Stimulated activated memory B cell treated with anti-CD40 and anti-IgM and Interleukin-4, amounts not matched to agents 10 μg/mL and 1 μg/mL and 100 μg/mL, for 72 hours (primary cell): Measurements from ENCODE around the gene CLEC5A.
"Not testable (repeated sequence)": the region's sequence is repeated elsewhere in the genome, so short reads cannot be mapped to it uniquely, and the experiment has no call there.

Experiments used
- ATAC-seq: fragments of 150-1000 bp; cut with Tn5 transposase; 2 replicates; pipeline ENCODE4 v1.10.0; 2021
- H3K27ac Mint-ChIP-seq: one replicate; pipeline ENCODE4 v1.8.0; 2022; ENCODE audit warnings: mild to moderate bottlenecking, mixed read lengths
- H3K27me3 Mint-ChIP-seq: one replicate; pipeline ENCODE4 v1.8.0; 2022; ENCODE audit warnings: mixed read lengths
- H3K36me3 Mint-ChIP-seq: one replicate; pipeline ENCODE4 v1.8.0; 2022; ENCODE audit warnings: mixed read lengths
- H3K4me1 Mint-ChIP-seq: one replicate; pipeline ENCODE4 v1.8.0; 2022; ENCODE audit warnings: mixed read lengths
- H3K4me3 Mint-ChIP-seq: one replicate; pipeline ENCODE4 v1.8.0; 2022; ENCODE audit warnings: mild to moderate bottlenecking, moderate library complexity, mixed read lengths
- H3K9me3 Mint-ChIP-seq: one replicate; pipeline ENCODE4 v1.8.0; 2022; ENCODE audit warnings: mixed read lengths

CLEC5A gene

DNA sequence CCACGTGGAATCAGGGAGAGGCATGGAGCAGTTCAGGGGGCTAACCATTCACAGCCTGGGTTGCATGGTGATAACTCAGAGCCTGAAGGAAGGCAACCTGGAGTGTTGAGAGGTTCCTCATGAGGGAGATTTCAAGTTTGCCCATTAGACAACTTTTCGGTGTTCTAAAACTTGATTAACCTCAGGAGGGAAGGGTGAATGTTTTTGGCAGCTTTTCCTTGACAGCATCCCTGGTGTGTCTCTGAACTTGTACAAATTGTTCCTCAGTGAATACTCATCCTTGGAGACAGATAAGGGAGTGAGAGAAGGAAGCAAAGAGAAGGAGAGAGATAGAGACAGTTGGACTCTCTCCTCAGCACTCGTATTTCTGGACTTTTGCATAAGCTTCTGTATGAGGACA lies 30.7 kb downstream of the CLEC5A start, which contains the start of gene OR9A4:
Gene OR9A4, plus strand, starts transcription at position 301 of the 400 bp plus-strand sequence. CDS start 2,477 bp downstream, outside the sequence.
- Mint-ChIP-seq H3K9me3 (peaks cover 3% of the 10 kb centered on the region), H3K4me3 (no peak within 1 kb of the TSS), H3K4me1 (no peaks in the 10 kb centered on the region), H3K27ac (no peak within 1 kb of the TSS), H3K36me3 (no peaks in the 10 kb centered on the region), H3K27me3 (no peaks in the 10 kb centered on the region)
- no peak for ATAC-seq

DNA sequence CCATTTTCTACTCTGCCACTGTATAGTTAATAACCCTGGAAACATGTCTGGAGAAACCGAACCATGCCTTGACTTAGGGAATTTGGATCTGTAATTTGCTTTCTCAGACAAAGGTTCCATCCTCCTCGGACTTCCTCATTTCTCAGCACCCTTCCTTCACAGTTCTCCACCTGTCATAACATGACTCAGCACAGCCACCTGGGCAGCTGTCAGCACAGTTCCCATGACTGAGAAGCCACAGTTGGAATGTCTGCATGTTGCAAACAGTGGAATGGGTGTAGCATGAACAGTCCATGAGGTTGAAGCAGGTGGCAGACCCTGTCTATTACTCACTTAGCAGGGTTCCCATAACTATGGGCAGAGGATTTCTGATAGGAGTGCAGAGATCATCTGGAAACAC lies 31.2 kb downstream of the CLEC5A start:
- no peaks in the 10 kb centered on the region for H3K36me3 Mint-ChIP-seq
- no peaks in the 10 kb centered on the region for H3K4me1 Mint-ChIP-seq
- H3K4me3 Mint-ChIP-seq, result no peak overlapping the region
- H3K9me3 Mint-ChIP-seq, result peaks cover 3% of the 10 kb centered on the region
- no peaks in the 10 kb centered on the region for H3K27me3 Mint-ChIP-seq
- H3K27ac Mint-ChIP-seq, result no peak overlapping the region
- ATAC-seq, result peak; percentile 44

DNA sequence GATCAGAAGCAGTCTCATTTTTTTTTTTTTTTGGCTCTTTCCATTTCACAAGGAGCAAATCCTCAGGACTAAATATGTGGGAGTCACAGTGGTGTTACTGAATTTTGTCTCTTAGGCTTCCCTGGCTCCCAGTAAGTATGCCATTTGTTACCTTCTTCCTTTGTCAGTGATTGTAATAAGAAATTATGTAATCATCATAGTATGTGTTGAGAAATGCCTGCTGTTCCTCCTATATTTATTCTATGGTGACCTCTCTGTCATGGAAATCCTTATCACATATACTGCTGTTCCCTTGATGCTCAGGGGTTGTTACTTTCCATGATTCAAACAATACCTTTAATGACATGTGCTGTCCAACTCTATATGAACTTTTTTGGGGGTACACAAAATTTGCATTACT lies 35.4 kb downstream of the CLEC5A start:
- Mint-ChIP-seq H3K27ac (no peak overlapping the region), H3K27me3 (no peaks in the 10 kb centered on the region), H3K4me1 (no peaks in the 10 kb centered on the region), H3K36me3 (no peaks in the 10 kb centered on the region), H3K4me3 (no peak overlapping the region), H3K9me3 (no peaks in the 10 kb centered on the region)
- ATAC-seq, result no peak

DNA sequence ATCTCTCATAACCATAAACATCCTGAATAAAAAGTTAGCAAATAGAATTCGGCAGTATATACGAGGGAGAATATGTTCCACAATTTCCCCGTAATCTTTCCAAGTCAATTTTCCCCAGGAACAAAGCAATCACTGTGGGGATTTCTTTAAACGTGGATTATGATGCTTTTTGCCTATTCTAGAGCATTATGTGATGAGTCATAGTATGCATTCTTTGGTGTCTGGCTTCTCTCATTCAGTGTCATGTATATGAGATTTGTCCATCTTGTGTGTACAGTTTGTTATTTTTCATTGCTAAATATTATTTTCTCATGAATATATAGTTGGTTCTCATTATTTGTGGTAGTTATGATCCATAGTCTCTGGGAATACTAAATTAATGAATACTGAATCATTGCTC lies 40.5 kb downstream of the CLEC5A start:
- ATAC-seq, result no peak
- Mint-ChIP-seq H3K9me3 (no peaks in the 10 kb centered on the region), H3K4me3 (no peak overlapping the region), H3K27ac (no peak overlapping the region), H3K4me1 (no peaks in the 10 kb centered on the region), H3K36me3 (no peaks in the 10 kb centered on the region), H3K27me3 (peaks cover 7% of the 10 kb centered on the region)

DNA sequence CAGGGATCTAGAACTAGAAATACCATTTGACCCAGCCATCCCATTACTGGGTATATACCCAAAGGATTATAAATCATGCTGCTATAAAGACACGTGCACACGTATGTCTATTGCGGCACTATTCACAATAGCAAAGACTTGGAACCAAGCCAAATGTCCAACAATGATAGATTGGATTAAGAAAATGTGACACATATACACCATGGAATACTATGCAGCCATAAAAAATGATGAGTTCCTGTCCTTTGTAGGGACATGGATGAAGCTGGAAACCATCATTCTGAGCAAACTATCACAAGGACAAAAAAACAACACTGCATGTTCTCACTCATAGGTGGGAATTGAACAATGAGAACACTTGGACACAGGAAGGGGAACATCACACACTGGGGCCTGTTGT lies 47.4 kb downstream of the CLEC5A start:
- H3K9me3 Mint-ChIP-seq, H3K4me1 Mint-ChIP-seq, H3K27ac Mint-ChIP-seq, H3K36me3 Mint-ChIP-seq, ATAC-seq, H3K27me3 Mint-ChIP-seq, H3K4me3 Mint-ChIP-seq: not testable (repeated sequence)

DNA sequence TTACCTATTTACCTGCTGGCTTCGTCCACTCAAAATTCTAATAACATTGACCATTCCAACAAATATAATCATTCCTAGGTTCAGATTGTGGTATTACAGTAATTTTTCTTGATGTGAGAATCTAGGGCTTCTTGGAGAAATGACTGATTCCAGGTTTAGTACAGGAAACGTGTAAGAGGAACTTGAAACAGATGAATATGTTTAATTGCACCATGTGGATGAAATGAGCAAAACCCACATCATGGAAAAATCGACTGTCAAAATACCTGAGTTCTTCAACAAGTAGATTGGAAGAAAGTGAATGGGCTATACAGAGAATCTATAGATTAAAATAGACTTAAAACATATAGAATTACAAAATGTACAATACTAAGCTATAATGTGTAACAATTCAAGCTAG lies 55.4 kb downstream of the CLEC5A start:
- H3K4me3 Mint-ChIP-seq, result no peak overlapping the region
- H3K9me3 Mint-ChIP-seq, result no peaks in the 10 kb centered on the region
- H3K27ac Mint-ChIP-seq, result no peak overlapping the region
- ATAC-seq, result no peak
- no peaks in the 10 kb centered on the region for H3K4me1 Mint-ChIP-seq
- peaks cover 11% of the 10 kb centered on the region for H3K27me3 Mint-ChIP-seq
- no peaks in the 10 kb centered on the region for H3K36me3 Mint-ChIP-seq

DNA sequence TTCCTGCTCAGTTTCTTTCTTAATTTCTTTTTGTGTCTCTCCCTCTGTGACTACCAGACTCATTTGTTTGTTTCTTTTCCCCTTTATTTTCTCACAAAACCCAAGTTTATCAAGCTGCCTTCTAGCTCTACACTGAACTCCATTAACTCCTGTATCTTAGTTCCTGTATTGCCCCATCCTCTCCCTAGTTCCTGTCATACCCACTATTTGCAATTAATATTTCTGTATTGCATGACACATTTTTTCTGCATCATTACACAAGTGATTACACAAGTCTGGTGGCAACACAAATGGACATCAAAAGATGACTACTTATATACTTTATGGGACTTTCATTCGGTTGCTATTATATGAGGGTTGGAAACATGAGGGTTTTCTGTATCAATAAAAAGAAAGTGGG lies 57.5 kb downstream of the CLEC5A start:
- Mint-ChIP-seq H3K27ac (no peak overlapping the region), H3K4me3 (no peak overlapping the region), H3K4me1 (peaks cover 6% of the 10 kb centered on the region), H3K36me3 (no peaks in the 10 kb centered on the region), H3K9me3 (no peaks in the 10 kb centered on the region), H3K27me3 (peaks cover 11% of the 10 kb centered on the region)
- ATAC-seq, result no peak

DNA sequence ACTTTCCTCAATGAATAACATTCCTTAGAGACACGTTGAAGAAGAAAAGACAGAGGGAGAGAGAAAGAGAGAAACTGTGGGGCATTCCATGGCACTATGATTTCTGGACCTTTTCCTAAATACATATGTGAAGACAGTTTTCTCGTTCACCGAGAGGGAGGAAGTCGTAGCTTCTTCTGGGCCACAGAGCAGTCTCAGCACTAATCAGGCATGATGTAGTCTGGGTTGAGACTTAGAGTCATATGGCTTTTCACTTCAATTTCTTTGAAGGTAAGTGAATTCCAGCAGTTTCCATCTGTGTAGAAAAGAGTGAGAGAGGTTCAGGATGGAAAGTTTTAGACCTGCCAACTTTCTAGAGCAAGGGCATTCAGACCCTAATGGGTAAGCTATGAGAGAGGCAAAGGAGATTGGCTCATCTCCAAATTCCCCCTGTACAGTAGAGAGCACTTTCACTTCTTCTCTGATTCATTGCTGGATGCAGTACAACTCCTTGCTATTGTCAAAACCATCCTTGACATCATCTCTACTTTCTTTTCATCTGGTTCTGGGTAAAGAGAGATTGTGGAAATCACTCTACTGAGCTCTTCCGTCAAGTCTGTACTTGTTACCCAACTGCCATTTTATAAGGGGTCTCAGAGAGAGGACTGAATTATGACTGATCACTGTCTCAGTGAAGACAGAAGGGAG lies 62.1 kb downstream of the CLEC5A start:
- peak; percentile 88 for ATAC-seq
- Mint-ChIP-seq H3K27me3 (peaks cover 6% of the 10 kb centered on the region), H3K4me1 (peaks cover 6% of the 10 kb centered on the region), H3K36me3 (no peaks in the 10 kb centered on the region), H3K27ac (no peak overlapping the region), H3K9me3 (no peaks in the 10 kb centered on the region), H3K4me3 (no peak overlapping the region)

DNA sequence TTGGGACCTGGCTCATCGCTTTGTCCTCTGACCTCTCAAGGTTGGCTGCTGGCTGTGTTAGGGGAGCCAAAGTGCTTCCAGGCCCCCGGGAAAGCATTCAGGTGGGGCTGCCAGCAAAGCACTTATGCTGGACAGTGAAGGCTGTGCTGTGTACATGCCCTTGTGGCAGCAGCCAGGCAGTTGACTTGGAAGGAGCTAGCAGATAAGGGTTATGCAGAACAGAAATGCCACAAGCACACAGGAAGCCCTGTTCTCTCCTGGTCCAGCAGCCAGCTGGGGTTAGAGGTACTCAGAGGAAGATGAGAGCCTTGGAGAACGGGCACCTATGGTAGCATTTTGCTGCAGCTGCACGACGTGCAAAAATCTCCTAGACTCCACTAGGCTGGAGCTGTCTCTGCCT lies 65.8 kb downstream of the CLEC5A start:
- H3K27me3 Mint-ChIP-seq, result no peaks in the 10 kb centered on the region
- no peaks in the 10 kb centered on the region for H3K36me3 Mint-ChIP-seq
- ATAC-seq, result no peak
- H3K4me1 Mint-ChIP-seq, result peaks cover 6% of the 10 kb centered on the region
- H3K27ac Mint-ChIP-seq, result no peak overlapping the region
- no peak overlapping the region for H3K4me3 Mint-ChIP-seq
- no peaks in the 10 kb centered on the region for H3K9me3 Mint-ChIP-seq

DNA sequence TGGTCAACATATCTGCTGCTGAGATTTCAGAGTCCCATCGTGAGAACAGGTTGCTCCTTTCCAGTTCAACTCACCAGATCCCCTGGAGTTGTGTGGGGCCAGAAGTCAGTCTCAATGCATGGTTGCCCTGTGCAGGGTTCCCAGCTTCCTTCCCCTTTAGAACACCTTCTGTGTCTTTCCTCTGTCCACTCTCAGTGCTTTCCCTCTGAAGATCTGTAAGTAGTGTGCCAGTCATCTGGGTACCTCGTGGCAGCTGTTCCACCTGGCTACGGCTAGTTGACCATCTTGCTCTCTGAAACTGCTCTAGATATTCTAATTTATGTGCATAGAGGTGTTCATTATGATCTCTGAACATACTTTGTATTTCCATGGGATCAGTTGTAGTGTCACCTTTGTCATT lies 69.4 kb downstream of the CLEC5A start:
- H3K4me3 Mint-ChIP-seq, result no peak overlapping the region
- H3K27ac Mint-ChIP-seq, result no peak overlapping the region
- no peaks in the 10 kb centered on the region for H3K4me1 Mint-ChIP-seq
- no peaks in the 10 kb centered on the region for H3K27me3 Mint-ChIP-seq
- no peak for ATAC-seq
- no peaks in the 10 kb centered on the region for H3K36me3 Mint-ChIP-seq
- H3K9me3 Mint-ChIP-seq, result peaks cover 4% of the 10 kb centered on the region
